ENCODE data around the gene ADAM10.
A peak's percentile ranks its signal among the peaks of the same experiment; 100 is the strongest.

Gene ADAM10

GRCh38 chr15:58699769-58700168 lies 49.7 kb downstream of the ADAM10 start:
- Histone ChIP-seq H3K27ac (peak overlapping the region; percentile 40), H3K79me2 (ENCODE audit: insufficient read depth, low read depth) (peaks cover 69% of the 10 kb centered on the region), H3K36me3 (ENCODE audit: insufficient read depth) (0 out of 2 replicates have a peak, but pooled peaks cover 3% of the 10 kb centered on the region), H3K27me3 (ENCODE audit: insufficient read depth, low read depth) (no peaks in the 10 kb centered on the region), H3K4me3 (IDR thresholded peaks at IDR 0.05; ENCODE audit: insufficient read depth, low read depth, low read length) (no peak overlapping the region), H3K4me2 (peak overlapping the region; percentile 6; the same call in 1 of the 2 replicates), H3K4me1 (ENCODE audit: low read depth, poor library complexity, severe bottlenecking) (peaks cover 39% of the 10 kb centered on the region), H3K9ac (no peak overlapping the region), H2AFZ (ENCODE audit: low read depth) (no peak overlapping the region), H4K20me1 (ENCODE audit: insufficient read depth) (no peaks in the 10 kb centered on the region)
- TF ChIP-seq CTCF (conservative IDR thresholded peaks at IDR 0.05; ENCODE audit: low read depth, low read length): no peak

GRCh38 chr15:58698887-58699641 lies 50.4 kb downstream of the ADAM10 start:
- TF ChIP-seq CTCF (conservative IDR thresholded peaks at IDR 0.05; ENCODE audit: low read depth, low read length): no peak
- H2AFZ ChIP-seq (ENCODE audit: low read depth): no peak overlapping the region
- no peak overlapping the region for H3K4me3 ChIP-seq (IDR thresholded peaks at IDR 0.05; ENCODE audit: insufficient read depth, low read depth, low read length)
- H4K20me1 ChIP-seq (ENCODE audit: insufficient read depth): no peaks in the 10 kb centered on the region
- H3K27me3 ChIP-seq (ENCODE audit: insufficient read depth, low read depth): no peaks in the 10 kb centered on the region
- H3K79me2 ChIP-seq (ENCODE audit: insufficient read depth, low read depth): peaks cover 69% of the 10 kb centered on the region
- 0 out of 2 replicates have a peak, but pooled peaks cover 3% of the 10 kb centered on the region for H3K36me3 ChIP-seq (ENCODE audit: insufficient read depth)
- H3K4me2 ChIP-seq: peak overlapping the region; percentile 6; the same call in 1 of the 2 replicates
- H3K4me1 ChIP-seq (ENCODE audit: low read depth, poor library complexity, severe bottlenecking): peaks cover 39% of the 10 kb centered on the region
- H3K9ac ChIP-seq: no peak overlapping the region
- peak overlapping the region; percentile 40 for H3K27ac ChIP-seq

GRCh38 chr15:58697220-58697619 lies 52.3 kb downstream of the ADAM10 start:
- Histone ChIP-seq H3K36me3 (ENCODE audit: insufficient read depth) (0 out of 2 replicates have a peak, but pooled peaks cover 3% of the 10 kb centered on the region), H3K79me2 (ENCODE audit: insufficient read depth, low read depth) (peaks cover 69% of the 10 kb centered on the region), H3K9ac (no peak overlapping the region), H3K27ac (no peak overlapping the region), H2AFZ (ENCODE audit: low read depth) (no peak overlapping the region), H4K20me1 (ENCODE audit: insufficient read depth) (no peaks in the 10 kb centered on the region), H3K4me1 (ENCODE audit: low read depth, poor library complexity, severe bottlenecking) (peaks cover 39% of the 10 kb centered on the region), H3K4me2 (no peak overlapping the region), H3K4me3 (IDR thresholded peaks at IDR 0.05; ENCODE audit: insufficient read depth, low read depth, low read length) (no peak overlapping the region), H3K27me3 (ENCODE audit: insufficient read depth, low read depth) (no peaks in the 10 kb centered on the region)
- TF ChIP-seq CTCF (conservative IDR thresholded peaks at IDR 0.05; ENCODE audit: low read depth, low read length): no peak

- no peaks in the 10 kb centered on the region for H4K20me1 ChIP-seq (ENCODE audit: insufficient read depth)
- H3K4me1 ChIP-seq (ENCODE audit: low read depth, poor library complexity, severe bottlenecking): peaks cover 39% of the 10 kb centered on the region
- H3K79me2 ChIP-seq (ENCODE audit: insufficient read depth, low read depth): peaks cover 64% of the 10 kb centered on the region
- H3K27me3 ChIP-seq (ENCODE audit: insufficient read depth, low read depth): no peaks in the 10 kb centered on the region
- no peak overlapping the region for H3K4me2 ChIP-seq
- TF ChIP-seq CTCF (conservative IDR thresholded peaks at IDR 0.05; ENCODE audit: low read depth, low read length): no peak
- no peak overlapping the region for H3K27ac ChIP-seq
- H3K36me3 ChIP-seq (ENCODE audit: insufficient read depth): 0 out of 2 replicates have a peak, but pooled peaks cover 3% of the 10 kb centered on the region
- no peak overlapping the region for H2AFZ ChIP-seq (ENCODE audit: low read depth)
- H3K4me3 ChIP-seq (IDR thresholded peaks at IDR 0.05; ENCODE audit: insufficient read depth, low read depth, low read length): no peak overlapping the region
- no peak overlapping the region for H3K9ac ChIP-seq
These were observed 52.8 kb downstream of the ADAM10 start for GRCh38 chr15:58696738-58697137.

All from KMS-11 (cell line).